ENCODE results near the gene RAD51.

DNA sequence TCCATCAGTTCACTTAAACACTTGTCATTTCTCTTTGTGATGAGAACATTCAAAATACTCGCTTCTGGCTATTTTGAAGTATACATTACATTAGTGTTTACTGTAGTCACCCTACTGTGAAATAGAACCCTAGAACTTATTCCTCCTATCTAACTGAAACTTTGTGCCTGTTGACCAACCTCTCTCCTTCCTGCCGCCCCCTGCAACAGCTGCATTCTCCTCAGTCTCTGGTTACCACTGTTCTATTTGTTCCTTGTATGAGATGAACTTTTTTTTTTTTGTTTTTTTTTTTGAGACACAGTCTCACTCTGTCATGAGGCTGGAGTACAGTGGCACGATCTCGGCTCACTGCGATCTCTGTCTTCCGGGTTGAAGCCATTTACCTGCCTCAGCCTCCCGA is 2.9 kb downstream of the RAD51 start:
- TF ChIP-seq, protein P1, sequence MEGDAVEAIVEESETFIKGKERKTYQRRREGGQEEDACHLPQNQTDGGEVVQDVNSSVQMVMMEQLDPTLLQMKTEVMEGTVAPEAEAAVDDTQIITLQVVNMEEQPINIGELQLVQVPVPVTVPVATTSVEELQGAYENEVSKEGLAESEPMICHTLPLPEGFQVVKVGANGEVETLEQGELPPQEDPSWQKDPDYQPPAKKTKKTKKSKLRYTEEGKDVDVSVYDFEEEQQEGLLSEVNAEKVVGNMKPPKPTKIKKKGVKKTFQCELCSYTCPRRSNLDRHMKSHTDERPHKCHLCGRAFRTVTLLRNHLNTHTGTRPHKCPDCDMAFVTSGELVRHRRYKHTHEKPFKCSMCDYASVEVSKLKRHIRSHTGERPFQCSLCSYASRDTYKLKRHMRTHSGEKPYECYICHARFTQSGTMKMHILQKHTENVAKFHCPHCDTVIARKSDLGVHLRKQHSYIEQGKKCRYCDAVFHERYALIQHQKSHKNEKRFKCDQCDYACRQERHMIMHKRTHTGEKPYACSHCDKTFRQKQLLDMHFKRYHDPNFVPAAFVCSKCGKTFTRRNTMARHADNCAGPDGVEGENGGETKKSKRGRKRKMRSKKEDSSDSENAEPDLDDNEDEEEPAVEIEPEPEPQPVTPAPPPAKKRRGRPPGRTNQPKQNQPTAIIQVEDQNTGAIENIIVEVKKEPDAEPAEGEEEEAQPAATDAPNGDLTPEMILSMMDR (conservative IDR thresholded peaks at IDR 0.05), result no peak
- no peak for TF ChIP-seq ZFX (IDR thresholded peaks at IDR 0.05)

Measured in C4-2B (cell line).